Thyroid gland (tissue), 4 donors: ENCODE measurements around the gene DZIP1.

Source experiments
- POLR2A ChIP-seq, 2 donors: fragments of 450-650 bp; IDR thresholded peaks; one replicate each; pipeline ENCODE4 v1.6.1; 2017; ENCODE audit warnings: antibody characterized with exemption in 2 of 2, mild to moderate bottlenecking in 2 of 2, moderate library complexity in 1 of 2
- TF ChIP-seq, protein P1 (sequence below), 6 experiments: fragments of 200-600 bp in 3 of 6; fragments of 450-650 bp in 3 of 6; sonication (generic) in 3 of 6; IDR thresholded peaks; one replicate each; pipeline ENCODE4 v1.5.1; 2016 to 2019; ENCODE audit warnings: antibody characterized with exemption in 6 of 6, mild to moderate bottlenecking in 2 of 6, inconsistent platforms in 1 of 6, moderate library complexity in 1 of 6

DNA sequence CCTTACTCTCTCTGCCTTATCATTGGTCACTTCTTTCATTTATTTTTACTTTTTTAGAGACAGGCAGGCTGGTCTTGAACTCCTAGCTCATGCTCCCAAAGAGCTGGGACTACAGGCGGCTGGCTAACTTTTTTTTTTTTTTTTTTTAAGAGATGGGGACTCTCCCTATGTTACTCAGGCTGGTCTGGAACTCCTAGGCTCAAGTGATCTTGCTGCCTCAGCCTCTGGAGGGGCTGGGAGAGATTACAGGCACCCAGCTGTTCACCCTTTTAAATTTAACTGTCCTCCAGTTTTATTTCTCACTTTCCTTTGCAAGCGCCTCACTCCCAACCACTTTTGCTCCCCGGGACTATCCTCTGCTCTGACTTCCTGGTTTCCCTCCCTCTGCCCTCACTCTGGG lies 97.6 kb downstream of the DZIP1 start:
- TF ChIP-seq, protein P1, sequence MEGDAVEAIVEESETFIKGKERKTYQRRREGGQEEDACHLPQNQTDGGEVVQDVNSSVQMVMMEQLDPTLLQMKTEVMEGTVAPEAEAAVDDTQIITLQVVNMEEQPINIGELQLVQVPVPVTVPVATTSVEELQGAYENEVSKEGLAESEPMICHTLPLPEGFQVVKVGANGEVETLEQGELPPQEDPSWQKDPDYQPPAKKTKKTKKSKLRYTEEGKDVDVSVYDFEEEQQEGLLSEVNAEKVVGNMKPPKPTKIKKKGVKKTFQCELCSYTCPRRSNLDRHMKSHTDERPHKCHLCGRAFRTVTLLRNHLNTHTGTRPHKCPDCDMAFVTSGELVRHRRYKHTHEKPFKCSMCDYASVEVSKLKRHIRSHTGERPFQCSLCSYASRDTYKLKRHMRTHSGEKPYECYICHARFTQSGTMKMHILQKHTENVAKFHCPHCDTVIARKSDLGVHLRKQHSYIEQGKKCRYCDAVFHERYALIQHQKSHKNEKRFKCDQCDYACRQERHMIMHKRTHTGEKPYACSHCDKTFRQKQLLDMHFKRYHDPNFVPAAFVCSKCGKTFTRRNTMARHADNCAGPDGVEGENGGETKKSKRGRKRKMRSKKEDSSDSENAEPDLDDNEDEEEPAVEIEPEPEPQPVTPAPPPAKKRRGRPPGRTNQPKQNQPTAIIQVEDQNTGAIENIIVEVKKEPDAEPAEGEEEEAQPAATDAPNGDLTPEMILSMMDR (IDR thresholded peaks at IDR 0.05), result no peak
- TF ChIP-seq POLR2A (IDR thresholded peaks at IDR 0.05), result no peak
